DMS153 (cell line): ENCODE measurements around the gene WNT9A.
"Not testable (repeated sequence)": the region's sequence is repeated elsewhere in the genome, so short reads cannot be mapped to it uniquely, and the experiment has no call there.

Source experiments
- DNase-seq: peaks from one replicate; lab custom pipeline; 2025; lab: John Stamatoyannopoulos, UW

The WNT9A gene

GRCh38 chr1:227886503-227886961, 61.2 kb downstream of the WNT9A start:
- no peak for DNase-seq

GRCh38 chr1:227885648-227886502, 61.9 kb downstream of the WNT9A start:
- DNase-seq = no peak

GRCh38 chr1:227885135-227885647, 62.5 kb downstream of the WNT9A start:
- no peak for DNase-seq

GRCh38 chr1:227884370-227885134, 63.2 kb downstream of the WNT9A start:
- DNase-seq = no peak

- no peak for DNase-seq
These were observed 64.0 kb downstream of the WNT9A start for GRCh38 chr1:227883641-227884301.

GRCh38 chr1:227883073-227883520, 64.6 kb downstream of the WNT9A start:
- no peak for DNase-seq

GRCh38 chr1:227880342-227880924, 67.3 kb downstream of the WNT9A start:
- DNase-seq = no peak

GRCh38 chr1:227877810-227878209, 69.9 kb downstream of the WNT9A start:
- not testable (repeated sequence) for DNase-seq

- not testable (repeated sequence) for DNase-seq
These were observed 75.8 kb downstream of the WNT9A start for GRCh38 chr1:227871892-227872291.

- no peak for DNase-seq
These were observed 77.4 kb downstream of the WNT9A start for GRCh38 chr1:227870366-227870765.

GRCh38 chr1:227869851-227870305, 77.9 kb downstream of the WNT9A start:
- DNase-seq = no peak

GRCh38 chr1:227869279-227869842, 78.4 kb downstream of the WNT9A start:
- DNase-seq = no peak
